NB4 (cell line): Measurements from ENCODE around the gene TMEM151A.

Experiments
- DNase-seq: peaks from one replicate; pipeline ENCODE4 v3.0.0; 2010; ENCODE audit warnings: low read depth
- H3K4me3 ChIP-seq: one replicate; pipeline ENCODE4 v1.5.1; 2011; ENCODE audit warnings: mild to moderate bottlenecking, low read depth, low read length, moderate library complexity
- MYC ChIP-seq: IDR thresholded peaks from 2 replicates; pipeline ENCODE4 v1.6.1; 2011; ENCODE audit warnings: low read depth, low read length
- POLR2A ChIP-seq: IDR thresholded peaks from 2 replicates; pipeline ENCODE4 v1.6.1; 2011; ENCODE audit warnings: mild to moderate bottlenecking; ENCODE audit not compliant: insufficient read length; ENCODE audit errors: extremely low read depth
- TF ChIP-seq, protein P1 (sequence below): IDR thresholded peaks from one replicate; pipeline ENCODE4 v1.5.1; 2012; ENCODE audit warnings: low read depth, low read length
- TF ChIP-seq, protein P2 (sequence below): IDR thresholded peaks from 2 replicates; pipeline ENCODE4 v1.6.1; 2011; ENCODE audit warnings: low read depth, low read length

Gene TMEM151A

GRCh38 chr11:66311965-66312548, 20.4 kb downstream of the TMEM151A start:
- TF ChIP-seq, protein P1, sequence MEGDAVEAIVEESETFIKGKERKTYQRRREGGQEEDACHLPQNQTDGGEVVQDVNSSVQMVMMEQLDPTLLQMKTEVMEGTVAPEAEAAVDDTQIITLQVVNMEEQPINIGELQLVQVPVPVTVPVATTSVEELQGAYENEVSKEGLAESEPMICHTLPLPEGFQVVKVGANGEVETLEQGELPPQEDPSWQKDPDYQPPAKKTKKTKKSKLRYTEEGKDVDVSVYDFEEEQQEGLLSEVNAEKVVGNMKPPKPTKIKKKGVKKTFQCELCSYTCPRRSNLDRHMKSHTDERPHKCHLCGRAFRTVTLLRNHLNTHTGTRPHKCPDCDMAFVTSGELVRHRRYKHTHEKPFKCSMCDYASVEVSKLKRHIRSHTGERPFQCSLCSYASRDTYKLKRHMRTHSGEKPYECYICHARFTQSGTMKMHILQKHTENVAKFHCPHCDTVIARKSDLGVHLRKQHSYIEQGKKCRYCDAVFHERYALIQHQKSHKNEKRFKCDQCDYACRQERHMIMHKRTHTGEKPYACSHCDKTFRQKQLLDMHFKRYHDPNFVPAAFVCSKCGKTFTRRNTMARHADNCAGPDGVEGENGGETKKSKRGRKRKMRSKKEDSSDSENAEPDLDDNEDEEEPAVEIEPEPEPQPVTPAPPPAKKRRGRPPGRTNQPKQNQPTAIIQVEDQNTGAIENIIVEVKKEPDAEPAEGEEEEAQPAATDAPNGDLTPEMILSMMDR, result no peak
- TF ChIP-seq POLR2A (no peak), MYC (peak; percentile 52; the same call in 1 of the 2 replicates)
- TF ChIP-seq, protein P2, sequence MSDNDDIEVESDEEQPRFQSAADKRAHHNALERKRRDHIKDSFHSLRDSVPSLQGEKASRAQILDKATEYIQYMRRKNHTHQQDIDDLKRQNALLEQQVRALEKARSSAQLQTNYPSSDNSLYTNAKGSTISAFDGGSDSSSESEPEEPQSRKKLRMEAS, result peak; percentile 7; the same call in 1 of the 2 replicates
- DNase-seq, result peak; percentile 91
- peak overlapping the region; percentile 66 for H3K4me3 ChIP-seq

DNA sequence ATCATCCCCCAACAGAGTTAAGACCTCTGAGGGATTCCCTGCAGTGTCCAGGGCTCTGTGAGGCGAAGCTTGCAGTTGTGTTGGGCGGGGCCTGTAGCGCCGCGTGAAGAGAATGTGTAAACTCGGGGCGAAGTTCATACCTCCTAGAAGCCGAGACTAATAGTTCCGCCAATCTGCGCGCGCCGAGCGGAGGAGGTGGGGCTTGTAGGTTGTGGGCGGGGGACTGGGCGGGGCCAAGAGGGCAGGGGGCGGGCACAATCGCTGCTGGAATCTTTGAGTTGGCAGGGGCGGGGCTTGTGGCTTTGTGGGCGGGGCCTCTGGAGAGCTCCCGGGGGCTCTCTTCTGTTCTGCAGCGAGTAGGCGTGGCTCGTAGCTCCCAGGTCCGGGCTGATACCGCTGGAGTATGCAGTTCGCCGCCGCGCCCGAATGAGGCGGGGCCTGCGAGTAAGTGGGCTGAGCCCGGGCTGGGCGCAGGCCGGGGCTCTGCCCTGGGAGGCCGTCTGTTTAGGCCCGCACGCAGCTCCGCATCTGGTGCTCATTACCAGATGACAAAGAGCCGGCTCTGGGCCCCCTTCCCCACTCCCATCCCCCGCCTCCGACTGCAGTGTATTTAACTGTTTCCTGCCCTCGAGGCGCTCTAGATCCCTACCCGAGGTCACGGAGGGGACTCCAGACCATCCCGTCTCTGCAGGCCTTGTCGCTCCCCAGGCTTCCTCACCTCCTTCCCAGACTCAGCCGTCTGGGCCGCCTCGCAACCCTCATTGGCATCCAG, 21.0 kb downstream of the TMEM151A start:
- peak; percentile 99 for DNase-seq
- TF ChIP-seq MYC (peak; percentile 55; the same call in 1 of the 2 replicates), POLR2A (peak; percentile 50)
- TF ChIP-seq, protein P1, result no peak
- TF ChIP-seq, protein P2, result peak; percentile 78
- H3K4me3 ChIP-seq, result peak overlapping the region; percentile 66

GRCh38 chr11:66313321-66314185, 21.9 kb downstream of the TMEM151A start:
- peak; percentile 46 for DNase-seq
- TF ChIP-seq, protein P1, result no peak
- H3K4me3 ChIP-seq, result no peak overlapping the region

DNA sequence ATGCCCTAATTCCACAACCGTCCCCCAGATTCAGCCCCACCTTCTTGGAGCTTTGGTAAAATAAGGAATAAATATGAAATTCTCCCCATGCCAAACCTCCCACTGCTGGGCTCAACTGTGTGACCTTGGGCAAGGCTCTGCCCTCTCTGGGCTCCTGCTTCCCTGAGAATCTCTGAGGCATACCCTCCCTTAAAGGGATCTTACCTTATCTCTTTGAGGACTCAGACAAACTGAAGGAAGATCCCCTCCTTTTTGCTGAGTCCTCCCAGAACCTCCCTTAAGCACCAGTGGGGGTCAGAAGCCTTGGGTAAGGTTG, 22.4 kb downstream of the TMEM151A start:
- DNase-seq, result no peak
- no peak for TF ChIP-seq POLR2A
- TF ChIP-seq, protein P1, result no peak
- no peak for TF ChIP-seq MYC
- TF ChIP-seq, protein P2, result no peak
- H3K4me3 ChIP-seq, result no peak overlapping the region

DNA sequence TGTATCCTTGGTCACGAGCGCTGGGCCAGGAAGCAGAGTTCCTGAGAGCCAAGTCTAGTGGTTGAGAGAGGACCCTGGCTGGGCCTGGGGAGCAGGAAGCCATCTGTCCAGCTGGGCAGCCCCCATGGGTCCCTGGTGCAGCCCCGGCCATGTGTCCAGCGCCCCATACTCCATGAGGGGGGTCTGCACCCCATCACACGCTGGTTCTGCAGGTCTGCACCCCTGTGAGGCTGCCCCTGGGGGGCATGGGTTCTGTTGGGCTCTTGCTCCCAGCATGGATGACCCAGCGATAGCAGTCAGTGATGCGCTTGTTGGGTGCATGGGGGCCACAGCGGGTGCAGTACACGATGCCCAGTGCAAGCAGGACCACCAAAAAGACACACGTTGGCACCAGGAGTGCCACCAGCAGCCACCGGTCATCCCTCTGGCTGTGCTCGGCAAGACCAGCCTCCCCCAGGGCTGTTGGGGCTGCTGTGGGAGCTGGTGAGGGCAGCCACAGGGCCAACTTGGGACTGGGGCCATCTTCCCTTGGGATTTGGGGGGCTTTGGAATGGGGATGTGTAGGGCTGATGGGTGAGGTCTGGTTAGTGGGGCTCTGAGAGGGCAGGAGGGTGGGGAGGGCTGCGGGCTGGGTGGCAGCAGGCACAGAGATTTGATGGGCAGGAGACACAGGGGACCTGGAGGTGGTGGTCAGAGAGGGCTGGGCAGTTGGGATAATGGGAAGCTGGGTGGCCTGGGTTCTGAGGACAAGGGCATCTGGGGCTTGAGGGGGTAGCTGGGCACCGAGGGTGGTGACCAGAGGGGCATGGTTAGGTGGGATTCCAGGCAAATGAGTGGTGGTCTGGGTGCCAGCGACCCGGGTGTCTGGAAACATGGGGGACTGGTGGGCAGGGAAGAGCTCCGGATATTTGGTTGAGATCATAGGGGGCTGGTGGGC, 23.1 kb downstream of the TMEM151A start:
- H3K4me3 ChIP-seq, result no peak overlapping the region
- TF ChIP-seq, protein P1, result no peak
- TF ChIP-seq POLR2A (no peak), MYC (no peak)
- TF ChIP-seq, protein P2, result no peak
- no peak for DNase-seq
